Left hindlimb (tissue), 1 donor: ENCODE measurements around the gene NBEA.
A peak's percentile ranks its signal among the peaks of the same experiment; 100 is the strongest.
"Not testable (repeated sequence)": the region's sequence is repeated elsewhere in the genome, so short reads cannot be mapped to it uniquely, and the experiment has no call there.

Experiments
- DNase-seq: peaks from one replicate; pipeline ENCODE4 v3.0.0-alpha.2; 2018

NBEA gene

GRCh38 chr13:35093356-35093755, 151.3 kb downstream of the NBEA start:
- no peak for DNase-seq

- DNase-seq: not testable (repeated sequence)
These were observed 164.7 kb downstream of the NBEA start for GRCh38 chr13:35106771-35107170.

- DNase-seq: no peak
These were observed 165.5 kb downstream of the NBEA start for GRCh38 chr13:35107535-35107934.

GRCh38 chr13:35113612-35114011, 171.5 kb downstream of the NBEA start:
- not testable (repeated sequence) for DNase-seq

- DNase-seq: no peak
These were observed 185.4 kb downstream of the NBEA start for GRCh38 chr13:35127466-35127865.

- no peak for DNase-seq
These were observed 187.4 kb downstream of the NBEA start for GRCh38 chr13:35129500-35129899.

GRCh38 chr13:35131471-35131870, 189.4 kb downstream of the NBEA start:
- DNase-seq: no peak

GRCh38 chr13:35136585-35136984, 194.5 kb downstream of the NBEA start:
- no peak for DNase-seq

GRCh38 chr13:35139591-35139990, 197.5 kb downstream of the NBEA start:
- no peak for DNase-seq

GRCh38 chr13:35140321-35140720, 198.3 kb downstream of the NBEA start:
- DNase-seq: no peak

GRCh38 chr13:35140831-35141230, 198.8 kb downstream of the NBEA start:
- DNase-seq: no peak

- no peak for DNase-seq
These were observed 201.1 kb downstream of the NBEA start for GRCh38 chr13:35143123-35143522.

GRCh38 chr13:35144166-35144890, 202.3 kb downstream of the NBEA start:
- DNase-seq: no peak

- DNase-seq: no peak
These were observed 204.6 kb downstream of the NBEA start for GRCh38 chr13:35146686-35147085.

- peak; percentile 39 for DNase-seq
These were observed 215.2 kb downstream of the NBEA start for GRCh38 chr13:35157143-35157755.

- DNase-seq: no peak
These were observed 217.0 kb downstream of the NBEA start for GRCh38 chr13:35159041-35159440.

GRCh38 chr13:35160896-35161295, 218.8 kb downstream of the NBEA start:
- no peak for DNase-seq

GRCh38 chr13:35162420-35162819, 220.3 kb downstream of the NBEA start:
- DNase-seq: no peak

- no peak for DNase-seq
These were observed 221.6 kb downstream of the NBEA start for GRCh38 chr13:35163674-35164073.

GRCh38 chr13:35164324-35164932, 222.4 kb downstream of the NBEA start:
- no peak for DNase-seq

GRCh38 chr13:35165205-35165604, 223.1 kb downstream of the NBEA start:
- no peak for DNase-seq

GRCh38 chr13:35179494-35179893, 237.4 kb downstream of the NBEA start:
- no peak for DNase-seq

- no peak for DNase-seq
These were observed 238.0 kb downstream of the NBEA start for GRCh38 chr13:35179920-35180663.

GRCh38 chr13:35190241-35190640, 248.2 kb downstream of the NBEA start:
- DNase-seq: no peak
